HG03469 (cell line): ENCODE results near the gene ROR2.

ENCODE experiments used
- ATAC-seq: cut with Tn5 transposase; IDR thresholded peaks from one replicate; pipeline ENCODE4 v1.9.1; 2021; ENCODE audit warnings: mild to moderate bottlenecking, moderate library complexity, moderate number of reproducible peaks; ENCODE audit not compliant: unreplicated experiment

The ROR2 gene

DNA sequence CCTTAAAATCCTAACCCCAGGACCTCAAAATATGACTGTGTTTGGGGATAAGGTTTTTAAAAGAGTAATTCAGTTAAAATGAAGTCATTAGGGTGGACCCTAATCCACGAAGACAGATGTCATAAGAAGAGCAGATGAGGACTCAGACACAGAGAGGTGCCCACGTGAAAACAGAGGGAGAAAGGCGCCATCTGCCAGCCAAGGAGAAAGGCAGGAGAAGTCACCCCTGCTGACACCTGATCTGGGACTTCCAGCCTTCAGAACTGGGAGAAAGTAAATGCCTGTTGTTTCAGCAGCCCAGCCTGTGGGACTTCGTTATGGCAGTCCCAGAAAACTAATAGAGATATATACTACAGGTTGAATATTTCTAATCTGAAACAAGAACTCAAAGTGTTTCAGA, 67.4 kb downstream of the ROR2 start:
- no peak for ATAC-seq

DNA sequence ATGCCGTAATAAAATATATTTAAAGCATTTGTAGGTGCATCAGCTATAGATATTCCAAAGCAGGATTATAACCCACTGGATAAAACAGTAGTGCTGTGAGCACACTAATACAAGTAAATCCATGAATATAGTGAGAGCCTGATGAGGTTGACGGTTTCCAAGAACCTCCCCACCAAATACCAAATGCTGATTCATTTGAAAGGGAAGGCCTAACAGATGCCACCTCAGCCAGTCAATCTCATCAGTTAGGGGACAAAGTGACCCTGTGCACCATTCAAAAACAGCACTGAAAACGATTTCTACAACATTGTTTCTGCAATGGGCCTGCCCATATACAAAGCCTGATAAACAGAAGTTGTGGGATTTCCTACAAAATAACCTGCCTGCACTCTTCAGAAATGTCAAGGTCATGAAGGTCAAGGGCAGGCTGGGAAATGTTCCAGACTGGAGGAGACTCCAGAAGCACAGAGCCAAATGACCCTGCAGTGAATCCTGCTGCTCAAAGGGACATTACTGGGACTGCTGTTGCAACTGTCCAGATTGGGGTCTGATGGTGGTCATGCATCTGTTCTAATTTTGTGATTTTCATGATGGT, 69.6 kb downstream of the ROR2 start:
- no peak for ATAC-seq

GRCh38 chr9:91879231-91879630, 70.8 kb downstream of the ROR2 start:
- ATAC-seq = no peak

GRCh38 chr9:91873637-91874051, 76.4 kb downstream of the ROR2 start:
- no peak for ATAC-seq

GRCh38 chr9:91868732-91869391, 81.2 kb downstream of the ROR2 start:
- no peak for ATAC-seq

DNA sequence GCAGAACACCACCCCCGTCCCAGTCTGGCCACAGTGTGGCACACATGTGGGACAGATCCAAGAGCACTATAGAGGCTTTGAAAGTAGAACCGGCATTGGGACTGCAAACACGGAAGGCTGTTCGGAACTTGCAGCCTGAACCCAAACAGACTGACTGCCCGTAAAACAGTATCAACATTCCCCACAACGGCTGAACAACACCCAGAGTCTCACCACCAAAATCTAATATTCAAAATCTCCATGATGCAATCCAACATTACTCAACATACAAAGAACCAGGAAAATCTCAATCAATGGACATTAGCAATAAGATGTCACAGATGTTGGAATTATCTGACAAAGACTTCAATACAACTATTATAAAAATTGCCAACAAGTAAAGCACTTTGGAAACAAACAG, 82.3 kb downstream of the ROR2 start:
- no peak for ATAC-seq

- ATAC-seq = no peak
Measured at GRCh38 chr9:91865041-91865440, 85.0 kb downstream of the ROR2 start.

GRCh38 chr9:91864380-91864779, 85.6 kb downstream of the ROR2 start:
- no peak for ATAC-seq

DNA sequence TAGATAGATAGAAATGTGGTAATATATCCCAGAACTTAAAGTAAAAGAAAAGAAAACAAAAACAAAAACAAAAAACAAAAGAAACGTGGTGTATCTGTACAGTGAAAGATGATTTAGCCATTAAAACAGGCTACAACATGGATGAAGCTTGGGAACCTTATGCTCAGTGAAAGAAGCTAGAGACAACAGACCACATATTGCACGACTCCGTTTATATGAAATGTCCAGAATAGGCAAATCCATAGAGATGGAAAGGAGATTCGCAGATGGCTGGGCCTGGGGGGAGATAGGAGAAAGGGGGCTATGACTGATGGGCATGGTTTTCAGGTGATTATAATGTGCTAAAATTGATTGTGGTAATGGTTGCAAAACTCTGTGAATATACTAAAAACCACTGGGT, 86.6 kb downstream of the ROR2 start:
- ATAC-seq = no peak

GRCh38 chr9:91858213-91859030, 91.6 kb downstream of the ROR2 start:
- ATAC-seq = no peak

GRCh38 chr9:91857291-91858212, 92.5 kb downstream of the ROR2 start:
- no peak for ATAC-seq

DNA sequence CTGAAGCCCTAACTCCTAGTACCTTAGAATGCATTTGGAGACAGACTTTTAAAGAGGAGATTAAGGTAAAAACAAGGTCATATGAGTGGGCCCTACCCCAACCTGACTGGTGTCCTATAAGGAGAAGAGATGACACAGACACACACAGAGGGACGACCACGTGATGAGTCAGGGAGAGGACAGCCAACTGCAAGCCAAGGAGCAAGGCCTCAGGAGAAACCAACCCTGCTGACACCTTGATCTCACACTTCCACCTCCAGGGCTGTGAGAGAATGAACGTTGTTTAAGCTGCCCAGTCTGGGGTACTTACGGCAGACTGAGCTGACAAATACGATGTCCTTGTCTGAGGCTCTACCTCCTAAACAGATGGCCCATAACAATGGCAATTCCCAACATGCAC, 93.6 kb downstream of the ROR2 start:
- ATAC-seq = no peak

DNA sequence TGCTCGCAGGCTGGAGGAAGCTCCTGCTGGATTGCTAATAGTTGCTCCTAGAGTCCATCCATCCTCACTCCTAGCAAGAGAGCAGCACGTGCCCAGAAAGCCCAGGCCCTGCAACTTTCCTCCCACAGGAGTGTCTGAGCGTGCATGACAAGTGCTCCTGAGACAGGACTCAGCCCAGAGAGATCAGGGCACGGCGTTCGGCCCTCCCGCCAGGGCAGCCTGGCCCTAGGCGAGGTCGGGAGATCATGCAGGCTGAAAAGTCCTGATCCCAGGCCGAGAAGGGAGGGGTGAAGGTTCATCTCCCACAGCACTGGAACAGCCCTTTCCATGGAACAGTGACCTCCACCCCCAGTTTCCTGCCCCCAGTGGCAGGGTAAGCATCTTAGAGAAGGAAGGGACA, 94.8 kb downstream of the ROR2 start:
- ATAC-seq = no peak

DNA sequence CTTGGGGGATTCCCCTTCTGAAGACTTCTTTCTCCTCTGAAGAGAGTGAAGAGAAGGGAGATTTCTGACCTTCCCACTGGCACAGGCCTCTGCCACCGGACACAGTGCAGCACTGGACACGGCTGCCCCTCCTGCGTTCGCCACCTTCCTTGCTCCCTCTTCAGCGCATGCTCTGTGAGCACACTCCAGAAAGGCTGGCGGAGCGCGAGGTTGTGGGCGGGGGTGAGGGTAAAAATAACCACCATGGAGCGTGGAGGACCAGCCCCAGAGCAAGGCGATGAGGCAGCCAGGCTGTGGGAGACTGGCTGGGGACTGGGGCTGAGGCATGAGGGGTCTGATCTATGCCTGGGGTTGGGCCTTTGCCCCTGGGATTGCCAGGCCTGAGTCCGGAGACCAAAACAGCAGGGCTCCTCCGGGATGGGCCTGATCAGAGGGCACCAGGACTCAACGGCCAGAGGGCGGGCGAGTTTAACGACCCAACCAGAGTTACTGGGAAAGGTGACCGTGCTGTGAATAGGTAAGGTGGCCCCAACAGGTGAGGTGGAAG, 97.2 kb downstream of the ROR2 start:
- ATAC-seq = no peak

- ATAC-seq = no peak
Measured at GRCh38 chr9:91849694-91850093, 100.3 kb downstream of the ROR2 start.

DNA sequence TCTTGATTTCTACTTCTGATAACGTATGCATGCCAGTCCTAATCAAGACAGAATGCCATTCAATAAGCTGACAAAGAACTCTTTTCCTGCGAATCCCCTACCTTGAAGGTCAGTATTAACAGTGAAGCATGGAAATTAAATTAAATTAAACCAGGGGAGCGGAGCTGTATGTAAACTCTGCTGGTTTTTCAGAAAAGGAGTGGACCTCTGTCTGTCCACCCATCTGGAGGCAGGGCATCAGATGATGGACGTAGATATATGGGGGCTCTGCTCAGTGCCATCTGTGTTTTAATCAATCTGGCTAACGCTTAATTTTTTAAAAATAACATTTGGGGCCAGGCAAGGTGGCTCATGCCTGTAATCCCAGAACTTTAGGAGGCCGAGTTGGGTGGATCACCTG, 101.9 kb downstream of the ROR2 start:
- no peak for ATAC-seq

DNA sequence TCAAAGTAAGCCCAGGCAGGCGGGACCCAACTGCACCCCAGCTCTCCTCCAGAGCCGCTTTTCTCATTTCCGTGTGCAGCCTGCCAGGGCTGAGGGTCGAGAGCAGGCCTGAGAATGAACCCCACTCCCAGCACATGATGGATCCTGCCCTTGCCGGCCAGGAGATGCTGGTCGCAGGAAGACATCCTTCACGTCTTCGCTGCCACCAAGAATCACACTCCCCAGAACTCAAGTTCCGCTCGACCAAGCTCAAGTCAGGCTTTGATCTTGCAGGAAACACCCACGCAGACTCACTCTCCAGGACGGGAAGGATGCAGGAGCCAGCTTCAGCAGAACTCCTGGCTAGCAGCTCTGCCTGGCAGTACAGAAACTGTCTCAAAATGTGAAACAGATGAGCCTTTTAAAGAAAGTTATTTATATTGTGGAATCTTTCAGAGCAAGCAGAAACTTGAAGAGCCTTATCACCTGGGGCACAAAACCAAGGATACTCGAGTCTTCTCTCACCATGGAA, 102.4 kb downstream of the ROR2 start:
- ATAC-seq = no peak

GRCh38 chr9:91845879-91846278, 104.1 kb downstream of the ROR2 start:
- ATAC-seq = no peak

DNA sequence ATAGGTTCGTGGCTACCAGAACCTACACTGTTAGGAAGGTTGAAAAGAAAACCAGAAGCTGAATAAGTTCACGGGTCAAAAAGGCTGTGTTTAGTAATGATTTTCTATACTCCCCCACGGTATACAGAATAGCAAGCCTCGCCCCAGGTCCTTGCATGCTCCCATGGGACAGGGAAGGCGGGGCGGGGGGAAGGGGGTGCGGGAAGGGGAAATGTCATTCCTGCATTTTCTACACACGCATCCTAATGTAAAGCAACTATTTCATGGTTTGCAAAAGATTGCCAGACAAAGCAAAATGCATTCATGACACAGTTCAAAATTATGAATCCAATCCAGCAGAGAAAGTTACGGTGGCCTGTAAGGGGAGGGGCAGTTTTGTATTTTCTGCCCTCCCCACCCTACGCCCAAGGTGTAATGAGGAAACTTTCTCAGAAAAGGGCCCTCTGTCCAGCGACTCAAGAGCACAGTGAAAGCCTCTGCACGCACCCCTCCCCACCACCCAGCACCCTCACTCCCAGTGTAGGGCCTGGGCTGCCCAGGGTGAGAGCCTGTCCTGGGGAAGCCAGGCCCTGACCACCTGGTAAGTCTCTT, 105.2 kb downstream of the ROR2 start:
- ATAC-seq = no peak

DNA sequence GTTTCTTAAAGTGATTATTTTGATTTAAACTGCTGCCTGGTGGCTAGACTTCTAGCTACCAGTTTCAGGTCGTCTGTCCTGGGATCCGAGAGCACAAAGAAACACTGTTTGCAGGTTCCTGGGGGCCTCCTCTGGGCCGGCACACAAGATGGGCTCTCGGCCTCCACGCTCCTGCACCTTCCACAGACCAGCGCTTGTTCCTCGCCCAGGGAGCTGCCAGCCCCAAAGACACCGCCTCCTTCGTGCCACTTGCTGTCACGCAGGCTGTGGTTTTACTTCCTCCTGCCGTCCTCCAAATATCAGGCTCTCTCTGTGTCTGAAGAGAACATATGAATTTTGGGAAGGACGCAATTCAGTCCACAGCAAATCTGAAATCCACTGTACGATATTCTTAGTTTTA, 105.8 kb downstream of the ROR2 start:
- no peak for ATAC-seq
